ENCODE measurements around the gene SLC12A4.

Gene SLC12A4

DNA sequence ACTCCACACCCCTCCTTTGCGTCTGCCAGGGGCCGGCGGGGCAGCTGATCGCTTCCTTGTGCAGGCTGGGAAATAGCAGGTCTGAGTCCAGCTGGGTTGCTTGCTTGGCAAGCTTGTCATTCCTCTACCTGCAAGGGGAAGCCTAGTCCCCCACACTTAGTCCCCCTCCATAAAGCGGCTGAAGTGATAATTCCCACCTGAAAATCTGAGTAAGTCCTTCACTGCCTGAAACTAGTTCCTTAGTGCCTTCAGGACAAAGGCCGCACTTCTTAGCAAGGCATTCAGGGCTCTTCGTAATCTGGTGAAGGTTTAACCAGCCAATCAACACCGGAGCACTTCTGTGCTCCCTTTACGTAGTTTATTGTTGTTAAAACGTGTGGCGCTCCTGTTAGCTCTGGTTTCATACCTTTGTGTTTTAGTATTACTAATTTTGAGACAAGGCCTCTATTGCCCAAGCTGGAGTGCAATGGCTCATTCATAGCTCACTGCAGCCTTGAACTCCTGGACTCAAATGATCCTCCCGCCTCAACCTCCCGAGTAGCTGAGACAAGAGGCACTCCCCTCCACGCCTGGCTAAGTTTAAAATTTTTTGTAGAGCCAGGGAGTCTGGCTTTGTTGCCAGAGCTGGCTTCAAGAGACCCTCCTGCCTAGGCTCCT lies 74.6 kb downstream of the SLC12A4 start:
- Histone ChIP-seq H3K4me3 (ENCODE audit: insufficient read length, low read depth) (peak overlapping the region; percentile 99), H3K9ac (ENCODE audit: insufficient read length, low read depth) (peak overlapping the region; percentile 99), H3K4me1 (ENCODE audit: insufficient read depth, insufficient read length) (no peaks in the 10 kb centered on the region), H3K9me3 (ENCODE audit: insufficient read depth, low read length) (no peaks in the 10 kb centered on the region), H3K36me3 (ENCODE audit: insufficient read depth, insufficient read length, low read length) (peaks cover 10% of the 10 kb centered on the region), H3K27me3 (ENCODE audit: insufficient read depth, insufficient read length) (no peaks in the 10 kb centered on the region)
- DNase-seq (ENCODE audit: low read depth, low spot score), result no peak
- no peak for TF ChIP-seq SUZ12 (IDR thresholded peaks at IDR 0.05; ENCODE audit: extremely low read depth, insufficient read depth, insufficient read length)
- no peak for TF ChIP-seq ZNF274 (IDR thresholded peaks at IDR 0.05; ENCODE audit: low read depth, low read length)
- TF ChIP-seq YY1 (IDR thresholded peaks at IDR 0.05; ENCODE audit: insufficient read depth, insufficient read length), result no peak

Measured in NT2/D1 (cell line).